PC-3 (cell line): Measurements from ENCODE around the gene EDEM1.

ENCODE experiments used
- CTCF ChIP-seq: fragments of 300-600 bp; sonication (generic); conservative IDR thresholded peaks from 2 replicates; pipeline ENCODE4 v1.5.1; 2017; ENCODE audit warnings: antibody characterized with exemption, low read depth, mild to moderate bottlenecking, low read length
- EZH2 ChIP-seq: fragments of 300-600 bp; sonication (generic); IDR thresholded peaks from one replicate; pipeline ENCODE4 v1.6.1; 2017; ENCODE audit warnings: antibody characterized with exemption, mild to moderate bottlenecking, low read length; ENCODE audit not compliant: unreplicated experiment
- EZH2phosphoT487 ChIP-seq: fragments of 300-600 bp; sonication (generic); IDR thresholded peaks from 2 replicates; pipeline ENCODE4 v1.6.1; 2018; ENCODE audit warnings: mild to moderate bottlenecking, antibody characterized with exemption, low read length, borderline replicate concordance

- TF ChIP-seq CTCF (no peak), EZH2phosphoT487 (no peak), EZH2 (no peak)
These were observed 68.2 kb downstream of the EDEM1 start for GRCh38 chr3:5255404-5256344.
